Prostate gland (tissue), 2 donors: ENCODE results near the gene RETREG2.

Experiments used
- POLR2A ChIP-seq: fragments of 450-650 bp; IDR thresholded peaks from one replicate; pipeline ENCODE4 v1.6.1; 2016; ENCODE audit warnings: antibody characterized with exemption, mild to moderate bottlenecking
- TF ChIP-seq, protein P1 (sequence below), 4 experiments: fragments of 200-600 bp in 2 of 4; fragments of 450-650 bp in 2 of 4; sonication (generic) in 2 of 4; IDR thresholded peaks; 1 replicate in 3 of 4; 2 replicates in 1 of 4; pipeline ENCODE4 v1.5.1; 2016 to 2019; ENCODE audit warnings: antibody characterized with exemption in 4 of 4, mild to moderate bottlenecking in 2 of 4, moderate library complexity in 2 of 4

DNA sequence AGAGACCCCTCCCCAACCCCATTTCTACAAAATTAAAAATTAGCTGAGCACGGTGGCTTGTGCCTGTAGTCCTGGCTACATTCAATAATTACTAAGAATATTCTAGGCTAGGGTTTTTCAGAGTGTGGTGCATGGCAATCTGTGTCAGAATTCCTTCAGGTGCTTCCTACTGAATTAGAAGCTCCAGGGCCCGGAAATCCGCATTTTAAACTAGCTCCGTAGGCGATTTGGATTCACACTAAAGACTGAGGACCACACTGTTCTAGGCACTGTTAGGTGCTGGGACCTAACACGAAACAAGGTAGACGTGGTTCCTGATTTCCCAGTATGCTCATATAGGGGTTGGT is 27.9 kb downstream of the RETREG2 start:
- TF ChIP-seq POLR2A, result no peak
- TF ChIP-seq, protein P1, sequence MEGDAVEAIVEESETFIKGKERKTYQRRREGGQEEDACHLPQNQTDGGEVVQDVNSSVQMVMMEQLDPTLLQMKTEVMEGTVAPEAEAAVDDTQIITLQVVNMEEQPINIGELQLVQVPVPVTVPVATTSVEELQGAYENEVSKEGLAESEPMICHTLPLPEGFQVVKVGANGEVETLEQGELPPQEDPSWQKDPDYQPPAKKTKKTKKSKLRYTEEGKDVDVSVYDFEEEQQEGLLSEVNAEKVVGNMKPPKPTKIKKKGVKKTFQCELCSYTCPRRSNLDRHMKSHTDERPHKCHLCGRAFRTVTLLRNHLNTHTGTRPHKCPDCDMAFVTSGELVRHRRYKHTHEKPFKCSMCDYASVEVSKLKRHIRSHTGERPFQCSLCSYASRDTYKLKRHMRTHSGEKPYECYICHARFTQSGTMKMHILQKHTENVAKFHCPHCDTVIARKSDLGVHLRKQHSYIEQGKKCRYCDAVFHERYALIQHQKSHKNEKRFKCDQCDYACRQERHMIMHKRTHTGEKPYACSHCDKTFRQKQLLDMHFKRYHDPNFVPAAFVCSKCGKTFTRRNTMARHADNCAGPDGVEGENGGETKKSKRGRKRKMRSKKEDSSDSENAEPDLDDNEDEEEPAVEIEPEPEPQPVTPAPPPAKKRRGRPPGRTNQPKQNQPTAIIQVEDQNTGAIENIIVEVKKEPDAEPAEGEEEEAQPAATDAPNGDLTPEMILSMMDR (IDR thresholded peaks at IDR 0.05), result no peak
